ENCODE measurements around the gene SLC2A1.

Gene SLC2A1

DNA sequence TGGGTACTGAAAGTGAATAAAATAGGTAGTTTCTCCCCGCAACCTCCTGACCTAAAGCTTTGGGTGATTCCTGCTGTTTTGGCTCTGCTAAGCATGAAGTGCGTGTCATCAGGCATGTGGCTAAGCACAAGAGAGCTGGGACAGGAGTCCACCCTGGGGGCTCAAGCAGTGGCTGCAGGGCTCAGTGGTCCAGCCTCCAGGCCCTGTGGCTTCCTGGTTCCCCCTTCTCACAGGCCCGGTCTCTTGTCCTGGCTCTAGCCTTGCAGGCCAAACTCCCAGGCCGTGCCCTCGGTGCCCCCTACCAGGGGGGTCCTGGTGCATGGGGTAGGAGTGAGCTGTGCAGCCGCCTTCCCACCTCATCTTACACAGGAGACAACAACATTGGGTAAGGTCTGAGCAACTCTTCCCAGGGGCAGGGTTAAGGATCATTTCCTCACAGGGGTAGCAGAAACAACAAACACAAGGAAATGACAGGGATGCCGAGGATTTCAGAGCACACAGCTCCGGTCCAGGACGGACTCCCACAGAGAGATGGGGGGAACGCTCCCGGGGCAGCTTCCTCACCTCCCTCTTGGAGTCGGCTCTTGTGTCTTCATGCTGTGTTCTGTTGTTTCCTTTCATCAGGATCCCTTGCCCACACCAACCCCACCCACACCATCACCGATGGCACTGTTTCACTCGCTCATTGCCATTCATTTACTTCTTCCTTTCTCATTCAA is 19.8 kb upstream of the SLC2A1 start:
- H3K4me3 ChIP-seq (ENCODE audit: low read depth, low read length): no peak overlapping the region
- no peaks in the 10 kb centered on the region for H3K36me3 ChIP-seq (replicated peaks)
- no peaks in the 10 kb centered on the region for H3K27me3 ChIP-seq (replicated peaks)
- peak overlapping the region; percentile 54 for H3K27ac ChIP-seq
- in situ Hi-C loops (cut with HindIII; ENCODE audit: low pct_ligation_motif_present, low sequenced_read_pairs): no loop called here
- TF ChIP-seq, protein P1, sequence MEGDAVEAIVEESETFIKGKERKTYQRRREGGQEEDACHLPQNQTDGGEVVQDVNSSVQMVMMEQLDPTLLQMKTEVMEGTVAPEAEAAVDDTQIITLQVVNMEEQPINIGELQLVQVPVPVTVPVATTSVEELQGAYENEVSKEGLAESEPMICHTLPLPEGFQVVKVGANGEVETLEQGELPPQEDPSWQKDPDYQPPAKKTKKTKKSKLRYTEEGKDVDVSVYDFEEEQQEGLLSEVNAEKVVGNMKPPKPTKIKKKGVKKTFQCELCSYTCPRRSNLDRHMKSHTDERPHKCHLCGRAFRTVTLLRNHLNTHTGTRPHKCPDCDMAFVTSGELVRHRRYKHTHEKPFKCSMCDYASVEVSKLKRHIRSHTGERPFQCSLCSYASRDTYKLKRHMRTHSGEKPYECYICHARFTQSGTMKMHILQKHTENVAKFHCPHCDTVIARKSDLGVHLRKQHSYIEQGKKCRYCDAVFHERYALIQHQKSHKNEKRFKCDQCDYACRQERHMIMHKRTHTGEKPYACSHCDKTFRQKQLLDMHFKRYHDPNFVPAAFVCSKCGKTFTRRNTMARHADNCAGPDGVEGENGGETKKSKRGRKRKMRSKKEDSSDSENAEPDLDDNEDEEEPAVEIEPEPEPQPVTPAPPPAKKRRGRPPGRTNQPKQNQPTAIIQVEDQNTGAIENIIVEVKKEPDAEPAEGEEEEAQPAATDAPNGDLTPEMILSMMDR (IDR thresholded peaks at IDR 0.05; ENCODE audit: low read depth, low read length, missing control alignments): no peak
- DNase-seq: peak; percentile 51

DNA sequence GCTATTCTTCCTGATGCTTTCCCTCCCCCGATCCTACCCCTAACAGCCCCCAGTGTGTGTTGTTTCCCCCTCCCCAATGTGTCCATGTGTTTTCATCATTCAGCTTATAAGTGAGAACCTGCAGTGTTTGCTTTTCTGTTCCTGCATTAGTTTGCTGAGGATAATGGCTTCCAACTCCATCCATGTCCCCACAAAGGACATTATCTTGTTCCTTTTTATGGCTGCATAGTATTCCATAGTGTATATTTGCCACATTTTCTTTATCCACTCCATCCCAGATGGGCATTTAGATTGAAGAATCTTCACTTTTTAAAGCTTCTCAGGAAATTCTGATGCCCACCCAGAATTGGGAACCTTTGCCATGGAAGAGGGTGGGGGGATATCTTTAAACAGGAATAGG is 19.0 kb upstream of the SLC2A1 start:
- DNase-seq: no peak
- Histone ChIP-seq H3K27me3 (replicated peaks) (no peaks in the 10 kb centered on the region), H3K27ac (peak overlapping the region; percentile 54), H3K36me3 (replicated peaks) (no peaks in the 10 kb centered on the region), H3K4me3 (ENCODE audit: low read depth, low read length) (no peak overlapping the region)
- TF ChIP-seq, protein P1 (IDR thresholded peaks at IDR 0.05; ENCODE audit: low read depth, low read length, missing control alignments): no peak
- in situ Hi-C loops (cut with HindIII; ENCODE audit: low pct_ligation_motif_present, low sequenced_read_pairs): no loop called here

DNA sequence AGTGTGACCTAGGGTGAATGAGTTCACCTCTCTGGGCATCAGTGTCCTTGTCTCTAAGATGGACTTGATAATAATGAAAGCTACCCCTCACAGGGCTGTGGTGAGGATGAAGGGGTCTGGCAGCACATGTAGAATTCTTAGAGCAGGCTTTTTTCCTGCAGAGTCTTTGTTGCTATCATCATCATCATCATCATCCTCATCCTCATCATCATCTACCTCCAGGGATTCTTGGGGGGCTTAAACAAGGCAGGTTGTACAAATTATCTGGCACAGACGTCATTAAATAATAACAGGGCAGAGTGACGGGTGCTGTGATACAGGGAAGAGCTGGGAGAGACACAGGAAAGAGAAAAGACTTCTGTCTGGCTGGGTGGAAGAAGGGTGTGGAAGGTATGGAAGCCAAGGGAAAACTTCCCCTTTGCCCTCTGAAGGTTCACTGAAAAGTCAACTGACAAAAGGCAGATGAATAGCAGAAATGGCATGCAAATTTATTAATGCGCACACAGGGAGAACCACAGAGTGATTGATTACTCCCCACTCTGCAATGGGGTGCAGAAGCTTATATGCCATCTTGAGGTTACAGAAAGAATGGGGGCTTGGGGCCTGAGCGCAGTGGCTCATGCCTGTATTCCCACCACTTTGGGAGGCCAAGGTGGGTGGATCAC is 17.0 kb upstream of the SLC2A1 start:
- H3K27me3 ChIP-seq (replicated peaks): no peaks in the 10 kb centered on the region
- H3K27ac ChIP-seq: no peak overlapping the region
- no peaks in the 10 kb centered on the region for H3K36me3 ChIP-seq (replicated peaks)
- TF ChIP-seq, protein P1 (IDR thresholded peaks at IDR 0.05; ENCODE audit: low read depth, low read length, missing control alignments): no peak
- in situ Hi-C loops (cut with HindIII; ENCODE audit: low pct_ligation_motif_present, low sequenced_read_pairs): no loop called here
- DNase-seq: no peak
- H3K4me3 ChIP-seq (ENCODE audit: low read depth, low read length): no peak overlapping the region

DNA sequence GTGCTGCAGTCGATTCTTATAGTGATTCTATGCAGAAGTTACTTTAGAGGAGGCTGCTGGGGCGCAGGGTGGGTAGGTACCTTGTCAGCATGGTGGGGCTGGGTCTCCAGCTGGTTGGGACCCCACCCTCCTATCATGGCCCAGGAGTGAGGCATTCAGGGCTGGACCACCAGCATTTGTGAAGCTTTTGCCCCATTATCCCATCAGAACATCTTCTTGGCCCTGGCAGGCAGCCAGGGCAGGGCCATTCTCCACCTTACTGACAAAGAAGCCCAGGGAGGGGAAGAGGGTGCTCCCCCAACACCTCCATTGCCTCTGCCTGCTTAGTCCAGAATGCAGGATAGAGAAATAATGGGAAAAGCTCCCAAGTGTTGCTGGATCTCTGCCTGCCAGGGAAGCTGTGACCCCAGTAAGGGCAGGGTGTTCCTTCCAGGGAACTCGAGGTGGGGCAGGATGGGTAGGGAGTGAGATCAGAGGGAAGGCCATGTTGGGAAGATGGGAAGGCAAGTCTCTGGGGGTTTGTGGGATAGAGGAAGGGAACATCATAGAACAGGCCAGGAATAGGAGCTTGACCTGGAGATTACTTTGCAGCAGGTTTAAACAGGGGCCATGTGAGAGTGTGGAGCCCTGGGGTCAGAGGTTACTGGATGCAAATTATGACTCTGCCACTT is 16.2 kb upstream of the SLC2A1 start:
- TF ChIP-seq, protein P1 (IDR thresholded peaks at IDR 0.05; ENCODE audit: low read depth, low read length, missing control alignments): no peak
- Histone ChIP-seq H3K36me3 (replicated peaks) (no peaks in the 10 kb centered on the region), H3K4me3 (ENCODE audit: low read depth, low read length) (no peak overlapping the region), H3K27me3 (replicated peaks) (no peaks in the 10 kb centered on the region), H3K27ac (no peak overlapping the region)
- in situ Hi-C loops (cut with HindIII; ENCODE audit: low pct_ligation_motif_present, low sequenced_read_pairs): no loop called here
- no peak for DNase-seq

DNA sequence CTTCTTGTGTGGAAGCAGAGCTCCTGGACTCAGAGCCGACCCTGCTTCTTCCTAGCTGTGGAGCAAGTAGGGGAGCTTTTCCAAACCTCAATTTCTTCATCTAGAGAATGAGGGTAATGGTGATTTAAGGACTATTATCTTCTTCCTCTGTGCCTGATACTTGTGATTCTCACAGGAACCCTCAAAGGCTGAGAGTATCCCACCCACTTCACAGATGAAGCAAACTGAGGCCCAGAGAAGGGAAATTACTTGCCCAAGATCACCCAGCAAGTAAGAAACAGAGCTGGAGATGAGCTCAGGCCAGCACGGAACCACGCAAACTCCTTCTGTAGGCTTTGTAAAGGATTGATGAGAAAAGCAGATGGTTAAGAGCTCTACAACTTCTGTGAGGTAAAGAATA is 15.1 kb upstream of the SLC2A1 start:
- in situ Hi-C loops (cut with HindIII; ENCODE audit: low pct_ligation_motif_present, low sequenced_read_pairs): no loop called here
- Histone ChIP-seq H3K4me3 (ENCODE audit: low read depth, low read length) (no peak overlapping the region), H3K27ac (no peak overlapping the region), H3K27me3 (replicated peaks) (no peaks in the 10 kb centered on the region), H3K36me3 (replicated peaks) (no peaks in the 10 kb centered on the region)
- TF ChIP-seq, protein P1 (IDR thresholded peaks at IDR 0.05; ENCODE audit: low read depth, low read length, missing control alignments): no peak
- DNase-seq: no peak

Data from brain microvascular endothelial cell (primary cell).